HS-27A (cell line): ENCODE measurements around the gene OR9A2.

Source experiments
- DNase-seq: peaks from one replicate; pipeline ENCODE4 v3.0.0-alpha.2; 2012; ENCODE audit warnings: low read depth, missing footprints

The OR9A2 gene

GRCh38 chr7:143027032-143027431 is at the start of gene OR9A2:
Gene OR9A2, minus strand, starts transcription at chr7:143027132. Its CDS starts 0 bp downstream, at chr7:143027132.
- no peak for DNase-seq

- no peak for DNase-seq
These were observed 47.2 kb upstream of the OR9A2 start for GRCh38 chr7:143074141-143074540.

GRCh38 chr7:143073556-143073955 is 46.6 kb upstream of the OR9A2 start:
- no peak for DNase-seq

- DNase-seq = no peak
These were observed 43.1 kb upstream of the OR9A2 start for GRCh38 chr7:143069912-143070500.

GRCh38 chr7:143068446-143068845 is 41.5 kb upstream of the OR9A2 start:
- no peak for DNase-seq

- DNase-seq = no peak
These were observed 36.8 kb upstream of the OR9A2 start for GRCh38 chr7:143063741-143064140.

- DNase-seq = no peak
These were observed 28.8 kb upstream of the OR9A2 start for GRCh38 chr7:143055754-143056153.

- no peak for DNase-seq
These were observed 27.7 kb upstream of the OR9A2 start for GRCh38 chr7:143054621-143055020.

- DNase-seq = no peak
These were observed 25.1 kb upstream of the OR9A2 start, which contains the start of gene OR6V1 for GRCh38 chr7:143052041-143052440. Gene OR6V1, plus strand, starts transcription at chr7:143052341. Its CDS starts 0 bp downstream, at chr7:143052341.

GRCh38 chr7:143050931-143051330 is 24.0 kb upstream of the OR9A2 start:
- DNase-seq = no peak

GRCh38 chr7:143049362-143049761 is 22.4 kb upstream of the OR9A2 start:
- no peak for DNase-seq

- DNase-seq = no peak
These were observed 21.9 kb upstream of the OR9A2 start for GRCh38 chr7:143048827-143049226.

GRCh38 chr7:143047326-143047725 is 20.4 kb upstream of the OR9A2 start:
- DNase-seq = no peak

- no peak for DNase-seq
These were observed 19.5 kb upstream of the OR9A2 start for GRCh38 chr7:143046426-143046851.

- no peak for DNase-seq
These were observed 16.5 kb upstream of the OR9A2 start for GRCh38 chr7:143043391-143043790.

- no peak for DNase-seq
These were observed 15.9 kb upstream of the OR9A2 start for GRCh38 chr7:143042790-143043271.

GRCh38 chr7:143042159-143042789 is 15.3 kb upstream of the OR9A2 start:
- DNase-seq = no peak

GRCh38 chr7:143041346-143041745 is 14.4 kb upstream of the OR9A2 start:
- no peak for DNase-seq

- no peak for DNase-seq
These were observed 13.3 kb upstream of the OR9A2 start for GRCh38 chr7:143040209-143040715.

- DNase-seq = no peak
These were observed 11.7 kb upstream of the OR9A2 start for GRCh38 chr7:143038635-143039034.

- no peak for DNase-seq
These were observed 751 bp upstream of the OR9A2 start for GRCh38 chr7:143027683-143028082.

- DNase-seq = no peak
These were observed 1.6 kb downstream of the OR9A2 start for GRCh38 chr7:143025371-143025770.

GRCh38 chr7:143023047-143023446 is 3.9 kb downstream of the OR9A2 start:
- DNase-seq = no peak

- DNase-seq = no peak
These were observed 8.0 kb downstream of the OR9A2 start for GRCh38 chr7:143018931-143019330.
